ENCODE results near the gene NAP1L4.

NAP1L4 gene

DNA sequence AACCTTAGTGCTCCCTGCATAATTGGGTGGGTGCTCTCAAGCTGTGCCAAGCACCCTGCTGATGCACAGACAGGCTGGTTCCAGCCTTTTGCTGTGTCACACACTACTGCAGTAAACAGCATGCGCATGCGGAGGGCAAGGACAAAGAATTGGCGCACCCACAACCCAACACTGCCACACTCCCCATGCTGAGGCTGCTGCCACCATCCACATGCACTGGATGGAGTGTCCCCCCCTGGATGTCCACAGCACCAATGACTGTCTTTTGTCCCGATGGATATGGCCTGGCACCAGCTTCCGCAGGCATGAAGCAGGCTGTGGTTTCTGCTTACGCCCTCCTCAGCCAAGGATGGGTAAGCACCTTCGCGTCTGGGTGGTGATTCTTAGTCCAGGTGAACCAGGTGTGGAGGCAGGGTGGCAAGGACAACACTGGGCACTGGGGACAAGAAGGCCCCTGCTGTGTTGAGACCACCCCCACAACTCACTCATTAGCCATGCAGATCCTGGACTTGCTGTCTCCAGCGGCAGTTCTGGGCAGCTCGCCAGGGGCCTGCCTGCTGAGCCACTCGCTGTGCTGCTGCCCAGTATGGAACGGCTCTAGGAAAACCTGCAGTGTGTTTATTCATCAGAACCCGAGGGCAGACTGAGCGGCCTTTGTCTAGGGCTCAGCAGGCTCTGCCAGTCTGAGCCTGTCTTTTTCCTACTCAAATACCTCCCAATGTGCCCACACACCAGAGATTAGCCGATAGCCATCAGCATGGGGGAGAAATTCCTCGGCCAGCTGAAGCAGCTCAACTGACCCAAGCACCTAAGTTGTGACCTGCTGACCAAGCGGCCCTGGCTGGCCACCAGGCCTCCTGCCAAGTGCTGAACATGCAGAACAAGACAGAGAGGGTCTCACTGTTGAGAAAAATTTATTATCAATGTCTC, 8.2 kb upstream of the NAP1L4 start:
- TF ChIP-seq CTCF (conservative IDR thresholded peaks at IDR 0.05; ENCODE audit: control insufficient read depth, insufficient read depth, low read depth, low read length): no peak
- peak; percentile 53 for DNase-seq (ENCODE audit: low read depth)
- H3K4me3 ChIP-seq (ENCODE audit: control insufficient read depth, low read depth, low read length): no peak overlapping the region

- TF ChIP-seq CTCF (conservative IDR thresholded peaks at IDR 0.05; ENCODE audit: control insufficient read depth, insufficient read depth, low read depth, low read length): no peak
- no peak for DNase-seq (ENCODE audit: low read depth)
- H3K4me3 ChIP-seq (ENCODE audit: control insufficient read depth, low read depth, low read length): no peak overlapping the region
Measured at GRCh38 chr11:2999464-2999998, 7.4 kb upstream of the NAP1L4 start.

GRCh38 chr11:2998073-2998850, 6.1 kb upstream of the NAP1L4 start:
- no peak for DNase-seq (ENCODE audit: low read depth)
- H3K4me3 ChIP-seq (ENCODE audit: control insufficient read depth, low read depth, low read length): no peak overlapping the region
- TF ChIP-seq CTCF (conservative IDR thresholded peaks at IDR 0.05; ENCODE audit: control insufficient read depth, insufficient read depth, low read depth, low read length): no peak

DNA sequence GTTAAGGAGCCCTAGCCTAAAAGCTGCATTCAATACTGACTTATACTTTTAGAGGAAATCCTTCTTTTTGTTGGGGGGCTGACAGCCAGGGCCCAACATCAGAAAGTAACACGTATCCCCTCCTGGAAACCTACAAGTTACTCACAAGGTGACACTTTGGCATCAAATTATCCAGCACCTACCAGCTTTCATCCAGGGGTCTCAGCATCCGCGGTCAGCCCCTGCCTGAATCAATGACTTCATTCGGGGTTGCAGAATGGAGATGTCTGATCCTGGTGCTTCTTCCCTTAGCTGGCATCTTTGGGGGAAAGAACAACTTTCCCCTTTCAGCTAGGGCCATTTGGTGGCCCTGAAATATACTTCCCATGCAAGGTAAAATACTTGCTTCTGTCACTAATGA, 5.3 kb upstream of the NAP1L4 start:
- no peak for TF ChIP-seq CTCF (conservative IDR thresholded peaks at IDR 0.05; ENCODE audit: control insufficient read depth, insufficient read depth, low read depth, low read length)
- H3K4me3 ChIP-seq (ENCODE audit: control insufficient read depth, low read depth, low read length): no peak overlapping the region
- no peak for DNase-seq (ENCODE audit: low read depth)

DNA sequence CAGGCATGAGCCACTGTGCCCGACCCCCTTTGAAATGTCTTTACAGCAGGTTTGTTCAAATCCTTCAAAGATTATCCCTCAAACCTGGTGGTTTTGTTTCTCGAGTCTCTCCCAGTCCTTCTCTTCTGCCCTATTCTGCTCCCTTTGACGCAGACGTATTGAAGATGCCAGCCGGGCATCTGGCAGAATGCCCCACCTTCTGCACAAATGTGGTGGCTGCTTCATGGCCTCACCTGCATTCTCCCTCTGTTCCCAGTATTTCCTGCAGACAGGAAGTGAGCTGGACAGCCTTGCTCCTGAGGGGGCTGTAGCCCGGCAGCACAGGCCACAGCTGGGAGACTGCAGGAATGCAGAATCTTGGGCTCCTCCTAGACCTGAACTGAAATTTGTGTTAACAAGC, 4.8 kb upstream of the NAP1L4 start:
- no peak for TF ChIP-seq CTCF (conservative IDR thresholded peaks at IDR 0.05; ENCODE audit: control insufficient read depth, insufficient read depth, low read depth, low read length)
- no peak overlapping the region for H3K4me3 ChIP-seq (ENCODE audit: control insufficient read depth, low read depth, low read length)
- DNase-seq (ENCODE audit: low read depth): no peak

- TF ChIP-seq CTCF (conservative IDR thresholded peaks at IDR 0.05; ENCODE audit: control insufficient read depth, insufficient read depth, low read depth, low read length): no peak
- no peak overlapping the region for H3K4me3 ChIP-seq (ENCODE audit: control insufficient read depth, low read depth, low read length)
- no peak for DNase-seq (ENCODE audit: low read depth)
Measured at GRCh38 chr11:2995893-2996554, 3.9 kb upstream of the NAP1L4 start.

Measured in fibroblast of mammary gland (primary cell).